GM12875 (cell line): ENCODE measurements around the gene TNRC18.
"Not testable (repeated sequence)": the region's sequence is repeated elsewhere in the genome, so short reads cannot be mapped to it uniquely, and the experiment has no call there.

Experiments
- H3K4me3 ChIP-seq: one replicate; pipeline ENCODE4 v1.5.1; 2011; ENCODE audit warnings: low read depth, low read length, control low read depth
- CTCF ChIP-seq: IDR thresholded peaks from 2 replicates; pipeline ENCODE4 v1.5.1; 2011; ENCODE audit warnings: low read depth, mild to moderate bottlenecking, control low read depth, inconsistent platforms, low read length, moderate library complexity, borderline replicate concordance; ENCODE audit not compliant: insufficient read depth

The TNRC18 gene

DNA sequence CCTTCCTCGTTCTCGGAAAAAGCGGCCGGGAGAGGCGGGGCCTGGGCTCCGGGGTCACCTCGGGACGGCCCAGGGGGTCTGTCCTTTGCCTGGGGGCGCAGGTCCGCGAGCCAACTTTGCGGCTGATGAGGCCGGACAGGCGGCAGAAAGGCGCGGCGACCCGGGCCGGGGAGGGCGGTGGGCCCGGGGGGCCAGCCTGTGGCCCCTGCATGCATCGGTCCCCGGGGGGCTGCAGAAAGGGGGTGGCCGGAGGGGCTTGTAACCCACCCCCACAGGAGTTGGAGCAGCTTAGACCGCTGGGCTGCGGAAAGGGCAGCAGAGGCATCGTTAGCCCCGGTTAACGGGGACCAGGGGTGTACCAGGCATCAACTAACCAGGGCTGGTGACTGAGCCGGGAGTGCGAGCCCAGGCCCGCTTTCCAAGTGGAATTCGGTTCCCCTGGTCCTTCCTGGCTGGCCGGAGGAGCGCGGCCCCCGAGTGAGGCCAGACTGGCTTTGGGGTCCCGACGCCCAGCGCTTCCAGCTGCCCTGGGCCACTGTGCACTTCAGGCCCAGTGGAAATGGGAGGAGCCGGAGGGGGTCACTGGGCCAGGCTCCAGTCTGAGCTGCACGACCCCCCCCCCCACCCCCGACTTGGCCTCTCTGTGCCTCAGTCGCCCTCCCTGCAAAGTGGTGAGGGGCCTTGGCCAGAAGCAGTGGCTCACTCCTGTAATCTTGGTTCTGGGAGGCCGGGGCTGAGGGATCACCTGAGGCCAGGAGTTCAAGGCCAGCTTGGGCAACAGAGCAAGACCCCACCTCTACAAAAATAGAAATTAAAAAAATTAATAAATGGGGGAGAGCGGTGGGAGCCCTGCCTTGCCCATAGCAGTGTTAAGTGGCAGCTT lies 140.0 kb downstream of the TNRC18 start:
- no peak for TF ChIP-seq CTCF
- H3K4me3 ChIP-seq, result peak overlapping the region; percentile 5

DNA sequence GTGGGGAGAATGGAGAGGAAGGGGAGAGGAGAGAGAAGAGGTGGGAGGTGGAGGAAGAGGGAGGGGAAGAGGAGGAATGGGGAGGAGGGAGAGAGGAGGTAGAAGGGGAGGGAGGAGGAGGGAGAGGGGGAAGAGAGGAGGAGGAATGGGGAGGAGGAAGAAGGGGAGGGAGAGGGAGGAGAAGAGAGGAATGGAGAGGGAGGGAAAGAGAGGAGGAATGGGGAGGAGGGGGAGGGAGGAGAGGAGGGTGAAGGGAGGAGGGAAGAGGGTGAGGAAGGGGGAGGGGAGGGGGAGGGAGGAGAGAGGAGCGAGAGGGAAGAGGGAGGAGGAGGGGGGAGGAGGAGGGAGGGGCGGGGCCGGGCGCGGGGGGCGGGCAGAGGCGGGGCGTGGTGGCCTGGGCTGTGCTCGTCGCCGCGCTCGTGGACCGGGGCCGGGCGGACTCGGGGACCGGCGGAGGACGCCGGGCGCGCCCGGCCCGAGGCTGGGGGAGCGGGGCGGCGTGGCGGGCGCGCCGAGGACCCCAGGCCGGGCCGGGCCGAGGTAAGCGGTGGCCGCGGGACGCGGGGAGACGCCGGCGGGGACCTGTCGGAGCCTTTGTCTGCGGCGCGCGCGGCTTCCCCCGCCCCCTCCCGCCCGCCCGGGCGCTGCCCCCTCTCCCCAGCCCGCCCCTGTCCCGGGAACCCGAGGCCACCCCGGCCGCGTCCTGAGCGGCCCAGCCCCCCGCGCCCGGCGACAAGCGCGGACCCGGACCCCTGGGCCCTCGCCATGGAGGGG lies 140.9 kb downstream of the TNRC18 start, which contains the start of gene SLC29A4:
TSS of gene SLC29A4 (plus strand) at position 401 of the 774 bp plus-strand sequence. CDS start 4,874 bp downstream, outside the sequence.
- H3K4me3 ChIP-seq, result peak within 1 kb of the TSS; percentile 5
- TF ChIP-seq CTCF, result no peak

- not testable (repeated sequence) for H3K4me3 ChIP-seq
These were observed 141.8 kb downstream of the TNRC18 start for GRCh38 chr7:5281598-5282500.

- no peak for TF ChIP-seq CTCF
These were observed 143.9 kb downstream of the TNRC18 start for GRCh38 chr7:5279734-5280133.

DNA sequence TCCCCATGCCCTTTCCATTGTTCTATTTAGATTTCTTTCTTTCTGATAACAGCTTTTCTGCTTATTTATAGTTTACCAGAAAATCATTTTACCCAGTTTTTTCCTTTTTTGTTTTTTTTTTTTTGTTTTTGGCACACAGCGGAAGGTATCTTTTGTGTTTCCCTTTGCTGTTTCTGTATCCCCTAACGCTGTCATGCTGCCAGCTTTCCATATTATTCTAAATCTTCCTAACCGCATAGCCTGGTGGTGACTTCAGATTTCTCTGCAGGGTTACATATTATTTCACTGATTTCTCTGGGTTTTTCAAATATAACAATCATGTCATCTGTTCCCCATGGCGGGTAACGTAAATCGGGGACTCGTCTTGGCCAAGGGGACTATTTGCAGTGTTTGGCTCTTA lies 144.9 kb downstream of the TNRC18 start:
- no peak overlapping the region for H3K4me3 ChIP-seq
- TF ChIP-seq CTCF, result no peak

More at GRCh38 chr7:5279734-5280133, 143.9 kb downstream of the TNRC18 start:
- no peak overlapping the region for H3K4me3 ChIP-seq

DNA sequence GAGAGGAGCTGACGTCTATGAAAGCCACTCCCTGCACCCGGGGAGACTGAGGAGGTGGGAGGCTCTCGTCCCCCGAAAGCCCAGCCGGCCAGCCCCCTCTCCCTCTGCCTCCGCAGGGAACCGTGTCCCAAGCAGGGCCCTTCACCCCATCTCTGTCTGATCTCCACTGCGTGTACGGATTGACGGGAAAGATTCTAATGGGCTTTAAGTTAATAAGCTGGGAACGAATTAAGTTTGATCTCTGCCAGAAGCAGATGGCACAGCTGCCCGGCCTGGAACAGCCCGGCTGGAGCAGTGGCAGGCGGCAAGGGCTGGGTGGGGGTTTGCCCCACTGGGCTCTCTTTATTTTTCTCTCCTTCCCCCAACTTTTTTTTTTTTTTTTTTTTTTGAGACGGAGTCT lies 147.0 kb downstream of the TNRC18 start:
- TF ChIP-seq CTCF, result no peak

DNA sequence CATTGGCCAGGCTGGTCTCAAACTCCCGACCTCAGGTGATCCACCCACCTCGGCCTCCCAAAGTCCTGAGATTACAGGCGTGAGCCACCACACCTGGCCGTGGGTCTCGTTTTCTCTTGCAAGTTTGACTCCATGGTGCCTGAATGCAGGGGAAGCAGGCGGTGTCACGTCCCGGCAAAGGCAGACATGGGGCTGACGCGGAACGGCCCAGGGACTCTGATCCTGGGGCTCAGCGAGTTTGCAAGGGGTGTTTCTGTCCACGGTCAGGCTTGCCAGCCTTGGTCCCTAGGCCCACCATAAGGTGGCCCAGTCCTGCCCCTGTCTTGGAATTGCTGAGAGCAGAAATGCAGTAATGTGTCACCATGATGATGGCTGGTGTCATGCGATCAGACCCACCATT lies 147.5 kb downstream of the TNRC18 start:
- H3K4me3 ChIP-seq, result not testable (repeated sequence)

More for the DNA sequence above, 147.0 kb downstream of the TNRC18 start:
- no peak overlapping the region for H3K4me3 ChIP-seq

DNA sequence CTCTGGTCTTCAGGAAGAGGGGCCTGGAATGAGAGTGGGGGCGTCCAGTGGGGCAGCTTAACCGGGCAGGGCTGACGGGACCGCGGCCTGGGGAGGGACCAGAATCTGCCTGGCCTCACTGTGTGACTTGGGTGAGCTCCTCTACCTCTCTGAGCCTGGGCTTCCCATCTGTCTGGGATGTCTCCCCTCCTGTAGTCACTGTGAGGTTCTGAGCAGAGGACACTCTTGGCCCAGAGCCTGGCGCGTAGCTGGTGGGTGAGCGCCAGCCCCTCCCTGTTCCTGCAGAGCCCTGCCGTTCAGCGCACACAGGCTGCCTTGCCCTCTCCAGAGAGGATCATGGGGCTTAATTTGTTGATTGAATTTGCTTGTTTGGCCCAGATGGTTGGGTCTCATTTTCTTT lies 148.1 kb downstream of the TNRC18 start:
- not testable (repeated sequence) for H3K4me3 ChIP-seq

- H3K4me3 ChIP-seq, result not testable (repeated sequence)
These were observed 148.6 kb downstream of the TNRC18 start for GRCh38 chr7:5274985-5275431.
